Measurements from ENCODE around the gene PRXL2C. TPM values are rescaled to one million over a fixed set of nuclear protein-coding genes. Genes with fewer than 3 reads are reported as not detected.

Gene PRXL2C
- total and polyA plus RNA-seq, 10 of the 15 experiments (the other 5 are each of a cell fraction or from before 2014, with no cell fraction given): 4.0 to 16.0 (median 7.4) TPM

DNA sequence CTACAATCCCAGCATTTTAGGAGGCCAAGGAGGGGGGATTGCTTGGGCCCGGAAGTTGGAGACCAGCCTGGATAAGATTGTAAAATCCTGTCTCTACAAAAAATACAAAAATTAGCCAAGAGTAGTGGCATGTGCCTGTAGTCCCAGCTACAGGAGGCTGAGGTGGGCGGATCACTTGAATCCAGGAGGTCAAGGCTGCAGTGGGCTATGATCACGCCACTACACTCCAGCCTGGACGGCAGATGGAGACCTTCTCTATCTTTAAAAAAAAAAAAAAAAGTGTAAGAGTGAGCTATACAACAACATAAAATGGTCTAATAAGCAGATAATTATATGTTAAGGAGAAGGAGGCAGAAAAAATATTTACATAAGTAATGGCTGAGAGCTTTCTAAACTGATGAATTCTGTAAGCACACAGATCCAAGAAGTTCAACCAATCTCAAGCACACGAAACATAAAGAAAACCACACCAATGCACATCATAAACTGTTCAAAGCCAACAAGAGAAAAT, 58.5 kb downstream of the PRXL2C start:
- H4K20me1 ChIP-seq (ENCODE audit: control insufficient read depth, insufficient read depth): no peaks in the 10 kb centered on the region
- no peaks in the 10 kb centered on the region for H3K4me1 ChIP-seq (ENCODE audit: control insufficient read depth, insufficient read depth, low read length)
- CTCF ChIA-PET: no interaction called here
- TF ChIP-seq, protein P1, sequence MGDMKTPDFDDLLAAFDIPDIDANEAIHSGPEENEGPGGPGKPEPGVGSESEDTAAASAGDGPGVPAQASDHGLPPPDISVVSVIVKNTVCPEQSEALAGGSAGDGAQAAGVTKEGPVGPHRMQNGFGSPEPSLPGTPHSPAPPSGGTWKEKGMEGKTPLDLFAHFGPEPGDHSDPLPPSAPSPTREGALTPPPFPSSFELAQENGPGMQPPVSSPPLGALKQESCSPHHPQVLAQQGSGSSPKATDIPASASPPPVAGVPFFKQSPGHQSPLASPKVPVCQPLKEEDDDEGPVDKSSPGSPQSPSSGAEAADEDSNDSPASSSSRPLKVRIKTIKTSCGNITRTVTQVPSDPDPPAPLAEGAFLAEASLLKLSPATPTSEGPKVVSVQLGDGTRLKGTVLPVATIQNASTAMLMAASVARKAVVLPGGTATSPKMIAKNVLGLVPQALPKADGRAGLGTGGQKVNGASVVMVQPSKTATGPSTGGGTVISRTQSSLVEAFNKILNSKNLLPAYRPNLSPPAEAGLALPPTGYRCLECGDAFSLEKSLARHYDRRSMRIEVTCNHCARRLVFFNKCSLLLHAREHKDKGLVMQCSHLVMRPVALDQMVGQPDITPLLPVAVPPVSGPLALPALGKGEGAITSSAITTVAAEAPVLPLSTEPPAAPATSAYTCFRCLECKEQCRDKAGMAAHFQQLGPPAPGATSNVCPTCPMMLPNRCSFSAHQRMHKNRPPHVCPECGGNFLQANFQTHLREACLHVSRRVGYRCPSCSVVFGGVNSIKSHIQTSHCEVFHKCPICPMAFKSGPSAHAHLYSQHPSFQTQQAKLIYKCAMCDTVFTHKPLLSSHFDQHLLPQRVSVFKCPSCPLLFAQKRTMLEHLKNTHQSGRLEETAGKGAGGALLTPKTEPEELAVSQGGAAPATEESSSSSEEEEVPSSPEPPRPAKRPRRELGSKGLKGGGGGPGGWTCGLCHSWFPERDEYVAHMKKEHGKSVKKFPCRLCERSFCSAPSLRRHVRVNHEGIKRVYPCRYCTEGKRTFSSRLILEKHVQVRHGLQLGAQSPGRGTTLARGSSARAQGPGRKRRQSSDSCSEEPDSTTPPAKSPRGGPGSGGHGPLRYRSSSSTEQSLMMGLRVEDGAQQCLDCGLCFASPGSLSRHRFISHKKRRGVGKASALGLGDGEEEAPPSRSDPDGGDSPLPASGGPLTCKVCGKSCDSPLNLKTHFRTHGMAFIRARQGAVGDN (IDR thresholded peaks at IDR 0.05): no peak
- TF ChIP-seq TCF3 (IDR thresholded peaks at IDR 0.05; ENCODE audit: borderline replicate concordance, insufficient read depth, low read depth, low read length): no peak
- no peak for TF ChIP-seq DPF2 (IDR thresholded peaks at IDR 0.05)
- no peak for TF ChIP-seq RBBP5 (conservative IDR thresholded peaks at IDR 0.05)
- no peak for TF ChIP-seq CREB1 (IDR thresholded peaks at IDR 0.05; ENCODE audit: low read depth)
- TF ChIP-seq TAF1 (IDR thresholded peaks at IDR 0.05; ENCODE audit: borderline replicate concordance, low read depth, low read length): no peak
- TF ChIP-seq ZSCAN29 (IDR thresholded peaks at IDR 0.05): no peak
- TF ChIP-seq EED (IDR thresholded peaks at IDR 0.05; ENCODE audit: low read depth): no peak
- TF ChIP-seq, protein P2, sequence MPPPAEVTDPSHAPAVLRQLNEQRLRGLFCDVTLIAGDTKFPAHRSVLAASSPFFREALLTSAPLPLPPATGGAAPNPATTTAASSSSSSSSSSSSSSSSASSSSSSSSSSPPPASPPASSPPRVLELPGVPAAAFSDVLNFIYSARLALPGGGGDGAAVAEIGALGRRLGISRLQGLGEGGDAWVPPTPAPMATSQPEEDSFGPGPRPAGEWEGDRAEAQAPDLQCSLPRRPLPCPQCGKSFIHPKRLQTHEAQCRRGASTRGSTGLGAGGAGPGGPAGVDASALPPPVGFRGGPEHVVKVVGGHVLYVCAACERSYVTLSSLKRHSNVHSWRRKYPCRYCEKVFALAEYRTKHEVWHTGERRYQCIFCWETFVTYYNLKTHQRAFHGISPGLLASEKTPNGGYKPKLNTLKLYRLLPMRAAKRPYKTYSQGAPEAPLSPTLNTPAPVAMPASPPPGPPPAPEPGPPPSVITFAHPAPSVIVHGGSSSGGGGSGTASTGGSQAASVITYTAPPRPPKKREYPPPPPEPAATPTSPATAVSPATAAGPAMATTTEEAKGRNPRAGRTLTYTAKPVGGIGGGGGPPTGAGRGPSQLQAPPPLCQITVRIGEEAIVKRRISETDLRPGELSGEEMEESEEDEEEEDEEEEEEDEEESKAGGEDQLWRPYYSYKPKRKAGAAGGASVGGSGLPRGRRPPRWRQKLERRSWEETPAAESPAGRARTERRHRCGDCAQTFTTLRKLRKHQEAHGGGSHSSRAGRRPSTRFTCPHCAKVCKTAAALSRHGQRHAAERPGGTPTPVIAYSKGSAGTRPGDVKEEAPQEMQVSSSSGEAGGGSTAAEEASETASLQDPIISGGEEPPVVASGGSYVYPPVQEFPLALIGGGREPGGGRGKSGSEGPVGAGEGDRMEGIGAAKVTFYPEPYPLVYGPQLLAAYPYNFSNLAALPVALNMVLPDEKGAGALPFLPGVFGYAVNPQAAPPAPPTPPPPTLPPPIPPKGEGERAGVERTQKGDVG (CRISPR knock-in tag; IDR thresholded peaks at IDR 0.05): no peak
- TF ChIP-seq, protein P3, sequence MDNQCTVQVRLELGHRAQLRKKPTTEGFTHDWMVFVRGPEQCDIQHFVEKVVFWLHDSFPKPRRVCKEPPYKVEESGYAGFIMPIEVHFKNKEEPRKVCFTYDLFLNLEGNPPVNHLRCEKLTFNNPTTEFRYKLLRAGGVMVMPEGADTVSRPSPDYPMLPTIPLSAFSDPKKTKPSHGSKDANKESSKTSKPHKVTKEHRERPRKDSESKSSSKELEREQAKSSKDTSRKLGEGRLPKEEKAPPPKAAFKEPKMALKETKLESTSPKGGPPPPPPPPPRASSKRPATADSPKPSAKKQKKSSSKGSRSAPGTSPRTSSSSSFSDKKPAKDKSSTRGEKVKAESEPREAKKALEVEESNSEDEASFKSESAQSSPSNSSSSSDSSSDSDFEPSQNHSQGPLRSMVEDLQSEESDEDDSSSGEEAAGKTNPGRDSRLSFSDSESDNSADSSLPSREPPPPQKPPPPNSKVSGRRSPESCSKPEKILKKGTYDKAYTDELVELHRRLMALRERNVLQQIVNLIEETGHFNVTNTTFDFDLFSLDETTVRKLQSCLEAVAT (IDR thresholded peaks at IDR 0.05): no peak
- no peak for TF ChIP-seq FOS (IDR thresholded peaks at IDR 0.05; ENCODE audit: borderline replicate concordance, extremely low read depth, insufficient read length)
- no peak for TF ChIP-seq NFXL1 (IDR thresholded peaks at IDR 0.05; ENCODE audit: borderline replicate concordance)
- TF ChIP-seq SMARCA5 (IDR thresholded peaks at IDR 0.05): no peak
- no peak for TF ChIP-seq BHLHE40 (IDR thresholded peaks at IDR 0.05; ENCODE audit: borderline replicate concordance in 1 of 2, low read depth in 2 of 2, low read length in 1 of 2)
- no peak for TF ChIP-seq ETV6 (conservative IDR thresholded peaks at IDR 0.05 in 1 of 2, IDR thresholded peaks at IDR 0.05 in 1 of 2; ENCODE audit: borderline replicate concordance in 1 of 2, low read depth in 1 of 2)
- H3K27me3 ChIP-seq (replicated peaks in 1 of 2; ENCODE audit: control insufficient read depth in 2 of 2, insufficient read depth in 2 of 2, low read length in 1 of 2): no peaks in the 10 kb centered on the region
- WGBS (ENCODE audit: insufficient coverage, insufficient replicate concordance, low lambda C conversion rate, missing lambda C conversion rate): 63% methylated on average over 5 of the region's 5 CpGs
- no peak for ATAC-seq
- DNase-seq (ENCODE audit: low read depth, low spot score): no peak
- H3K9ac ChIP-seq (ENCODE audit: control insufficient read depth, insufficient read depth, low read length): no peak overlapping the region
- H3K9me3 ChIP-seq (replicated peaks; ENCODE audit: control insufficient read depth, insufficient read depth, low read length): no peaks in the 10 kb centered on the region
- intact Hi-C loops (cut with micrococcal nuclease; ENCODE audit: unreplicated experiment) (no loop called here), in situ Hi-C loops (cut with MboI) (no loop called here)
- H2AFZ ChIP-seq (ENCODE audit: control insufficient read depth, low read depth, low read length): no peak overlapping the region
- RAD21 ChIA-PET (ENCODE audit: unreplicated experiment): no interaction called here
- H3K36me3 ChIP-seq (ENCODE audit: control insufficient read depth in 2 of 2, insufficient read depth in 2 of 2, low read length in 1 of 2): no peaks in the 10 kb centered on the region
- H3K27ac ChIP-seq (ENCODE audit: control insufficient read depth, insufficient read depth): no peak overlapping the region
- no peak overlapping the region for H3K4me3 ChIP-seq
- no peak for FAIRE-seq
- SMC1A ChIA-PET (ENCODE audit: uncharacterized antibody, unreplicated experiment): interaction anchor here (0.6 kb wide), 1 partner anchor 14 kb away, joined by 3 read pairs; no protein-coding TSS in a partner anchor
- no peak overlapping the region for H3K4me2 ChIP-seq (ENCODE audit: control insufficient read depth, insufficient read depth)
- no peaks in the 10 kb centered on the region for H3K79me2 ChIP-seq (ENCODE audit: control insufficient read depth, insufficient read depth, low read length)
- BruUV-seq (replicated peaks): no TSS peak
- POLR2A ChIA-PET: interaction anchor here (0.6 kb wide), 1 partner anchor 89 kb away, joined by 3 read pairs; no protein-coding TSS in a partner anchor
